LNCAP (cell line): ENCODE measurements around the gene SDF2L1.

Source experiments
- CTCF ChIP-seq: fragments of 450-650 bp; IDR thresholded peaks from 2 replicates; pipeline ENCODE4 v1.5.1; 2017; ENCODE audit warnings: mild to moderate bottlenecking

The SDF2L1 gene

DNA sequence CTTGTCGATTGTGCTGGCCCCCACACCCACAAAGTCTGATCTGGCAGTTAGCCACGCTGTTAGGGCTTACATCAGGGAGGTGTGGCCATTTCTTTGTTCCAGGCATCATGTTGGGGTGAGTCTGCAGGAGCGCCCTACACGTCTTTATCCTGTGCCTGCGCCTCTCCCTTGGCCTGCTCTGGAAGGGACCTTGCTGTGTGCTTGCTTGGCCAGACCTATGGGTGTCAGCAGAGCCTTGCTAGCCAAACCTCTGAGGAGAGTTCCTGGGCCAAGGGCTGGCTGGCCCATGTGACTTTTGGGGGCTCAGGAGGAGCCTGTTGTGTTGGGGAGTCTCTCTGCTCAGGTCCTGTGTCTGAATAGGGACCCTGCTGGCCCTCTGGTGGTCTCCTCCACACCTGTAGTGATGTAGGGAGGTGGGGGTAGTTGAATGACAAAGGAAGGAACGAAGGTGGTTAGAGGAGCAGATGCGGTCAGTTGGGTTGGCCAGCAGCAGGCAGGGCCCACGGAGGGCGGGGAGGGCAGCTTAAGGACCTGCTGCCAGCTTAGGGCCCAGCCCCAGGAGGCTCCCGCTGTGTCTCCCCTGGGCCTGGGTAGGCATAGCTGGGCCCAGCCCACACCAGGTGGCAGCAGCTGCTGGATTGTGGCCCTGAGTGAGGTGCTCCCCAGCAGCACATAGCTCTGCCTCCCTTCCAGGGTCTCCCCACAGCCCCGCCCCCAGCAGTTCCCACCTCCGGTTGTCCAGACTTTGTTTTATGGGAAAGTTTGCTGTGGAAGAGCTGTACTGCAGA is 31.6 kb downstream of the SDF2L1 start:
- TF ChIP-seq CTCF, result no peak

DNA sequence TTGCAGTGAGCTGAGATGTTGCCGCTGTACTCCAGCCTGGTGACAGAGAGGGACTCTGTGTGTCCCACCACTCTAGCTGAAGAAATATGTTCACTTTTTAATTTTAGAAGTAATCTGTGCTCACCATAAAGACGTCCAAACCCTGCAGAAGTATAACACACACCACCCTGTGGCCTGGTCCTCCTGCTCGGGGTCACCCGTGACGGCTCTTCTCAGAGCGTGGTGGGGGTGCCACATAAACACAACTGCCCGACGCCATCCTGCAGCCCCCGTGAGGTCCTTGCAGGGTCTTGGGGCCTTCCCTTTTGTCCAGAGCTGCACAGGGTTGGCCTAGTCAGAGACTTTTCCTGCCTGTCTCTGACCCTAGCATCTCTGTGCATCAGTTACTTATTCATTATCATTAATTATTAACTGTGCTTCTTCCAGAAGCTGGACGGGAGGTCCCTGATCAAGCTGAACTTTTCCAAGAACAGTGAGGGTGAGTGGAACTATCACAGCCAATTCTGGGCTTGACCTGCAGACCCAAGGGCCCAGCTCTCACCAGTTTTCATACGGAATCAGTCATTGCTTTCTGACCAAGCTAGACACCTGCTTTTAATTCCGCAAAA is 32.6 kb downstream of the SDF2L1 start:
- no peak for TF ChIP-seq CTCF

DNA sequence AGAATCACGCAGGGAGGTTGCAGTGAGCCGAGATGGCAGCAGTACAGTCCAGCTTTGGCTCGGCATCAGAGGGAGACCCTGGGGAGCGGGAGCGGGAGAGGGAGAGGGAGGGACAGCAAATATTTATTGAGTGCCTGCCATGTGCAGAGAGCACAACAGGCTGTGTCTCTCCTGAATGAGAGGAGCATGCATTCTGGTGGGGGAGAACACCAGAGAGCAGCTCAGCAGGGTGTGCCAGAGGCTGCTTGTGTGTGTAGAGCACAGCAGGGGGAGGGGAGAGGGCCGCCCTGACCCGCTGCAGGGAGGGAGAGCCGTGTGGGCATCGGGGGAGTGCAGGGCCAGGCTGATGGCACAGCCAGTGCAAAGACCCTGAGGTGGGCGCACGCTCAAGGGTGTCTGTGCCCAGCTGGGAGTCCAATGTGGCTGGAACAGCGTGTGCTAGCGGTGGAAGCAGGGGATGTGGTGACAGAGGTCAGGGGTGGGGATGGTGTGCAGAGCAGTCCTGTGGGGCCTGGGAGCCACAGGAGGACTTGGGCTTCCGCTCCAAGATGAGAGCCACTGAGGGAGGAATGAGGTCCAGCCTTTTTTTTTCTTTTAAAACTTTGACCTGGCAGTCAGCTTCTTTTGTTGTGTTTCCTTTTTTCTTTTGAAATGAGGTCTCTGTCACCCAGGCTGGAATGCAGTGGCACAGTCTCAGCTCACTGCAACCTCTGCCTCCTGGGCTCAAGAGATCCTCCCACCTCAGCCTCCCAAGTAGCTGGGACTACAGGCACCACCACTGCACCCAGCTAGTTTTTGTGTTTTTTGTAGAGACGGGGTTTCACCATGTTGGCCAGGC is 35.7 kb downstream of the SDF2L1 start:
- TF ChIP-seq CTCF, result no peak

DNA sequence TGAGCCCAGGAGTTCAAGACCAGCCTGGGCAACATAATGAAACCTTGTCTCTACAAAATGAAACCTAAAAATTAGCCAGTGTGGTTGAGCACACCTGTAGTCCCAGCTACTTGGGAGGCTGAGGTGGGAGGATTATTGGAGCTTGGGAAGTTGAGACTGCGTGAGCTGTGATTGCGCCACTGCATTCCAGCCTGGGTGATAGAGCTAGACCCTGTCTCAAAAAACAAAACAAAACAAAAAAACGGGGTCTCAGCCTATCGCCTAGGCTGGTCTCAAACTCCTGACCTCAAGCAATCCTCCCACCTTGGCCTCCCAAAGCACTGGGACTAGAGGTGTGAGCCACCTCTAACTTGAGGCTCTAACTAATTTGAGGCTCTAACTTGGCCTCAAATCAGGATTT is 37.3 kb downstream of the SDF2L1 start:
- TF ChIP-seq CTCF, result no peak

DNA sequence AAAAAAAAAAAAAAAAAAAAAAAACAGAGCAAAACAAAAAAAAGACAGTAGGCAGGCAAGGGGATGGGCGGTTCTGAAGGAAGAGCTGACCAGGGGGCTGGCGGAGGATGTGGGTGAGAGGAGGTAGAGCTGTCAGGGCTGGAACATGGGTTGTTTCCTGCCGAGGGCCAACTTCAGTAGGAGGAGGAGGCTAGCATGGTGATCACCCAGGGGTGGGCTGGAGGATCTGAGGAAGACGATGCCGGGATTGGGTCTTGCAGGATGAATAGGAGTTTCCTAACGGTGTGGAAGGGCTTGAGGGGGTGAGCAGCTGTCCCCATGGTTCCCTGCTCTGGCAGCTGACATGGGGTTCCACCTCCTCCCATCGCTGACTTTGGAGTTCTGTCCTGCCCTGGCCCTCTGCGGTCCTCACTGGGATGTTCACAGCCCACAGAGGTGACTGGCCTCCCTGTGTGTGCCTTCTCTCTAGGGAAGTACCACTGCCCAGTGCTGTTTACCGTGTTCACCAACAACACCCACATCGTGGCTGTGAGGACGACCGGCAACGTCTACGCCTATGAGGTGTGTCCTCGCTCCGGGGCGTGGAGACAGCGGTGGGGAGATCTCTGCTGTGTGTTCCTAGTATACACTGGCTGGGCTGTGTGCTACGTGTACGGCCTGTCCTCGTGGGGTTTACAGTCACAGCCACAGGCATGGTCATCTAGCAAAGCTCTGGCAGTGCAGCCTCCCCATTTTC is 38.9 kb downstream of the SDF2L1 start:
- no peak for TF ChIP-seq CTCF

- no peak for TF ChIP-seq CTCF
These were observed 39.7 kb downstream of the SDF2L1 start for GRCh38 chr22:21681566-21682370.
